COR-L47 (cell line): ENCODE results near the gene SLC9A3.
"Not testable (repeated sequence)": the region's sequence is repeated elsewhere in the genome, so short reads cannot be mapped to it uniquely, and the experiment has no call there.

Source experiments
- DNase-seq: peaks from one replicate; lab custom pipeline; 2025; lab: John Stamatoyannopoulos, UW

SLC9A3 gene

DNA sequence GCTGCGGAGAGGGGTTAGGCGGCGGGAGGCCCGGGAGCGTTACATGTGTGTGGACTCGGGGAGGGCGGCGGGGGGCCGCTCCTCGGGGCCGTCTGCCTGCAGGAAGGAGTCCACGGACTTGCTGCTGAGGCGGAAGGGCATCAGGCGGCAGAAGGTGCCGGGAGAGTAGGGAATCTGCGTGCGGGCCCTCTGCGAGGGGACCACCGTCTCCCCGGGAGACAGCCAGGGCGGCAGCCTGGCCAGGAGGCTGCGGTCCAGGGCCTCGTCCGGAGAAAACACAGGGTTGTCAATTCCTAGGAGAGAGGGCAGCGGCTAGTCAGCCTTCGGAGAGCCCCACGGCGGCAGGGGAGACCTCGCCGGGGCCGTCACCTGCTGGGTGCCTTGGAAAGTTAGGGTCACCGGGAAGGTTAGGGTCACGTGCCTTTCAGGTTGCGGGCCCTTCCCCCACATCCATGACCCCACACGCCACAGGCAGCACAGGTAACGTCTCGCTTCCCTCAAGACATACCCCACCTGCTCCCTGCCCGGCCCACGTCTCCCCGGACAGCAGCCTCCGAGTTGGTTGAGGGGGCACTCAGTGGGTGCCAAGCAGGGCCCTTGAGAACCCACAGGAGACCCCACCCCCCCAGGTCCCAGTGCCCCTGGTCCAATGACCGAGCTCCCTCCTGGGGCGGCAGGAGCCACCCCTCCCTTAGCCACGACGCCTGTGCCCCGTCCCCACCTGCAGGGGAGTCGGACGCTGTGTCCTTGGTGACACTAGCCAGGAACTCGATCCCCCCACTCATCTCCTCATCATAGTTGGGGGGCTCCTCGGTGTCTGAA lies 49.2 kb downstream of the SLC9A3 start:
- peak; percentile 7 for DNase-seq

DNA sequence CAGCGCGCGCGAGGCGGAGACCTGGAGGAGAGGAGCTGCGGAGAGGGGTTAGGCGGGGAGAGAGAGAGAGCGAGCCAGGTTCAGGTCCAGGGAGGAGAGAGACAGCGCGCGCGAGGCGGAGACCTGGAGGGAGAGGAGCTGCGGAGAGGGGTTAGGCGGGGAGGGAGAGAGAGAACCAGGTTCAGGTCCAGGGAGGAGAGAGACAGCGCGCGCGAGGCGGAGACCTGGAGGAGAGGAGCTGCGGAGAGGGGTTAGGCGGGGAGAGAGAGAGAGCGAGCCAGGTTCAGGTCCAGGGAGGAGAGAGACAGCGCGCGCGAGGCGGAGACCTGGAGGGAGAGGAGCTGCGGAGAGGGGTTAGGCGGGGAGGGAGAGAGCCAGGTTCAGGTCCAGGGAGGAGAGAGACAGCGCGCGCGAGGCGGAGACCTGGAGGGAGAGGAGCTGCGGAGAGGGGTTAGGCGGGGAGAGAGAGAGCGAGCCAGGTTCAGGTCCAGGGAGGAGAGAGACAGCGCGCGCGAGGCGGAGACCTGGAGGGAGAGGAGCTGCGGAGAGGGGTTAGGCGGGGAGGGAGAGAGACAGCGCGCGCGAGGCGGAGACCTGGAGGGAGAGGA lies 49.9 kb downstream of the SLC9A3 start:
- not testable (repeated sequence) for DNase-seq

GRCh38 chr5:473551-474192 lies 50.6 kb downstream of the SLC9A3 start:
- DNase-seq: peak; percentile 19

GRCh38 chr5:472656-473550 lies 51.3 kb downstream of the SLC9A3 start:
- peak; percentile 83 for DNase-seq

DNA sequence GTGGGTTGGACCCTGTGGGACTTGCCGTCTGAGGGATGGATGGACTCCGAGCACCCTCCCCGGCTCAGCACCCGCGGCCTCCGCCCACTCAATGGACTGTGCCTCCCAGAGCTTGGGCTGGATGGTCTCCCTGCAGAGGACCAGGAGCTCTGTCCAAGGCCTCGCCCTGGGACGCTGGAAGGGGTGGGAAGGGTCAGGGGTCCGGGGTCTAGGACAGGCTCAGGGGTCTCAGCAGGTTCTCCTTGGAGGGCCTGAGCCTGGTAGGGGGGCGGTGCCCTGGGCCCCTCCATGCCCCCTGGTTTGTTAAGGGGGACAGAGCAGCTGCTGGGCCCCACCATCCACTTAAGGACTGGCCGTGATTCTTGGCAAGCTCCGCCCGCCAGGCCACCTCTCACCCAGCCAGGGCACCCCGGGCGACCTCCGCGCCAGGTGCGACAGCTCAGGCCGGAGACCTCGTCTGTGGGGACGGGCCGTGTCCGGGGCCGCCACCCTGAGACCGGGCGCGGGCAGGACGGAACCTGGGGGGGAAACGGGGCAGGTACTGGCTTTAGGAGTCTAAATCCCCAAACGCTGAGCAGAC lies 52.1 kb downstream of the SLC9A3 start:
- peak; percentile 21 for DNase-seq

- no peak for DNase-seq
Observed at GRCh38 chr5:471750-472058, 52.5 kb downstream of the SLC9A3 start.

DNA sequence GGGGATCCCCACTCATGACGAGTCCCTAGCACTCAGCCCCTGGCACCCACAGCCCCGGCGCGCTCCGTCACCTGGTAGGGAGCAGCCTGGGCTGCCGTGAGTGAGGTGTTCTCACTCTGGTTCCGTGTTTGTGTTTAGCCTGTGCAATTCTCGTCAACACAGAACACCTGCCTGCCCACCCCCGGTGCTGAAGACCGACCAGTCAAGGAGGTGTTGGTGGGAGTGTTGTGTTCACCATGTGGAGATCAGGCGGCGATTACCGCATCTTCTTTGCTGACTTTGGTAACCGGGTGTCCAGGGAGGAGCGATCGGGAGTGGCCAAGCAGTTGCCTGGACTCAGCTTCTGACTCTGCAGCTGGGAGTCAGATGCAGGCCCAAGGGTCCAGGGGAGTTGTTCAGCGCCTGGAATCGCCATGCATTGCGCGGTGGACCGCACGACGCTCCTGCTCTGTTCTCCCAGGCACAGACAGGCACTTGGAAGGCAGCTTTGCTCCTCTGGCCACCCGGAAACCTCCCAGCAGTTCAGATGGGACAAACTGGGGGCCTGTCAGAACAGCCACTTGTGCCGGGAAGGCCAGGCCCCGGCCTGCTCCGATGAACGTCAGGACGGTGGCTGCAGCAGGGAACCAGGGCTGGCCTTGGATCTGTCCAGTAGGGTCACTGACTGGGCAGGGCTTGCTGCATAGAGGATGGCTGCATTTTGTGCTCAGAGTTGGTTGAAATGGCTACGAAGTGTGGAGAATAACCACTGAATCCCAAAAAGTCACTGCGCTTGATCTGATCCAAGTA lies 53.1 kb downstream of the SLC9A3 start:
- DNase-seq: peak; percentile 18

GRCh38 chr5:469752-470483 lies 54.3 kb downstream of the SLC9A3 start:
- no peak for DNase-seq

DNA sequence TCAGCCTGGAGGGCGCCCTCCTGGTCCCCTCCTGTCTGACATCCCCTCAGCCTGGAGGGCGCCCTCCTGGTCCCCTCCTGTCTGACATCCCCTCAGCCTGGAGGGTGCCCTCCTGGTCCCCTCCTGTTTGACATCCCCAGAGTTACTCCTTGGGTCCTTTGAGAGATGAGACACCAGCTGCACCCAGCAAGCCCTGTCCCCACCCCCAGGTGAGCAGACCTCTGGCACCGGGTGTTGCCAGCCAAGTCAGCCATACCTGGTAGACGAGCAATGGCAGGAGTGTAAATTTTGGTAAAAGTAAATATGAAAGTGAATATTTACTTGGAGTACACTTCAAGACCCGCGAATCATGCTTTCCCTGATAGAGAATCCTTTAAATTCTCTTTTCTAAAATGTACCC lies 55.8 kb downstream of the SLC9A3 start:
- DNase-seq: no peak

DNA sequence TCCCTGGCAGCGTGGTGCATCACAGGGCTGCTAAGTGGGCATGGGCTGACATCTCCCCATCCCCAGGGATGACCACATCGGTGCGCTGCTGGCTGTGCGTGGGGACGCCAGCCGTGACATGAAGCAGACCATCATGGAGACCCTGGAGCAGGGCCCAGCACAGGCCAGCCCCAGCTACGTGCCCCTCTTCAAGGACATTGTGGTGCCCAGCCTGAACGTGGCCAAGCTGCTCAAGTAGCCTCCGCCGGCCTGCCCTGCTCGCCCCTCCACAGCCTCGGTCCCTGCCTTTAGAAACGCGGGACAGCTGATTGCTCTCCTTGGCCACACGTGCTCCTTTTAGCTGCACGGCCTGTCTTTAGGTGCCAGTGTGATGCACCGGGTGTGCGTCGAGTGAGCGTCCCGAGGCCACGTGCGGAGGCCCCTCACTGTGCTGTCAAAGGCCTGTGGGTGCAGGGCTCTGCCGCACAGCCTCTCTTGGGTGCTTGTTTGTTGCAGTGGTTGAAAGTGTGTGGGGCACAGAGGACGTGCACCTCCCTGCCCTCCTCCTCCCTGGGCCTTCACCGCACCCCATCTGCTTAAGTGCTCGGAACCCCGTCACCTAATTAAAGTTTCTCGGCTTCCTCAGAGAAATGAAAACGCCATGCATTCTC lies 57.5 kb downstream of the SLC9A3 start:
- DNase-seq: no peak

GRCh38 chr5:465591-466403 lies 58.5 kb downstream of the SLC9A3 start:
- DNase-seq: no peak

DNA sequence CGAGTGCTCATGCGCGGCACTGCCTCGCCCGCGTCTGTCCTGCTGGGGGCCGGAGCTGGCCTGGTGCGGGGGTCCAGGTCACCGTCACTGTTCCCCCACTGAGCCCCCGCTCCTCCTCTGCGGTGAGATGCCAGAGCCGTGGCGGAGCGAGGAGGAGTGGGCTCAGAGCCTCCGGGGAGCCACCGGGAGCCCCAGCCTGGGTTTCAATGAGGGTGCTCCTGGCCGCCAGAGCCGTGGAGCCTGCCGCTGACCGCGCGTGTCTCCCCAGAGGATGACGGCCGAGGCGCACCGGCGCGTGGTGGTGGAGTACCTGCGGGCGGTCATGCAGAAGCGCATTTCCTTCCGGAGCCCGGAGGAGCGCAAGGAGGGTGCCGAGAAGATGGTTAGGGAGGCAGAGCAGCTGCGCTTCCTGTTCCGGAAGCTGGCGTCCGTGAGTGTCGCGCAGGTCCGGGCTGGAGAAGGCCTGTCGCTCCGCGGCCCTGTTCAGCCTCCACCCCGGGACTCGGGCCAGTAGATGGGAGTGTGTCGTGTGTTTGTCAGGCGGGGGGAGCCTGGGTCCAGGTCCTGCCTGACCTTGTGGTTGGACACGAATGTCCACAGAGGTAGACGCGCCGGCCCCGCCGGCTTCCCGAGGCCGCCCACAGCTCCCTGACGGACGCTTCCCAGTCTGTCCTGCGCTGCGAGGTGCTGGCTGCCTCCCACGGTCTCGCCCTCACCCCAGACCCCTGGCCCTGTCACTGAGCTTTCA lies 59.2 kb downstream of the SLC9A3 start:
- DNase-seq: no peak

DNA sequence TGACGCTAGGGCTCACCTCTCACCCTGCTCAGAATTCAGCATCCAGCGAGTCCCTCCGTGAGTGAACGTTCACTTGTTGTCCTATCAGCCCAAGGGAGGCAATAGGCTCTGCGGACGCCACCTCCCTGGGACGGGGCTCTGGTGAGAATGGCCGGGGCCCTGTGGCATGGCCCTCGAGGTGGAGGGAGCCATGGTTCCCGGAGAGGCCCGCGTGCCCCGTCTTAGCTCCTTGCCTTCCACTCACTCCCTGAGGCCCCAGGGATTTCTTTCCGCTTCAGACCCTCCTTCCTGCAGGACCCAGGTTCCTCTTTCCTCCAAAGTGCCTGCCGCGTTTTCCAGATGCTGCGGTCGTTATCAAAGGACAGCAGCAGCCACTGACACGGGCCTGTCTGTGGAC lies 59.8 kb downstream of the SLC9A3 start:
- no peak for DNase-seq

DNA sequence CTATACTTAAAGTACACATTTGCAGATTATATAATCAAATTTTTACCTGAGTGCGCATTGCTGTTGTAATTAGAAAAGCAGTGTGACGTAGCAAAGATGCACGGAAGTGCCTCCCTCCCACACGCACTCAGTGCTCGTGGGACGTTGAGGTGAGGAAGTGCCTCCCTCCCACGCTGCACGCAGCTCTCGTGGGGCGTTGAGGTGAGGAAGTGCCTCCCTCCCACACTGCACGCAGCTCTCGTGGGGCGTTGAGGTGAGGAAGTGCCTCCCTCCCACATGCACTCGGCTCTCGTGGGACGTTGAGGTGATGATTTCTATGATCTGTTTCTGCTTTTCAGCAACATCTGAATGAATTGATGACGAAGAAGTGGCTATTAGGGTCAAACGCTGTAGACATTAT lies 60.3 kb downstream of the SLC9A3 start:
- DNase-seq: no peak

GRCh38 chr5:463301-463700 lies 60.9 kb downstream of the SLC9A3 start:
- no peak for DNase-seq

GRCh38 chr5:462051-462481 lies 62.2 kb downstream of the SLC9A3 start:
- no peak for DNase-seq

DNA sequence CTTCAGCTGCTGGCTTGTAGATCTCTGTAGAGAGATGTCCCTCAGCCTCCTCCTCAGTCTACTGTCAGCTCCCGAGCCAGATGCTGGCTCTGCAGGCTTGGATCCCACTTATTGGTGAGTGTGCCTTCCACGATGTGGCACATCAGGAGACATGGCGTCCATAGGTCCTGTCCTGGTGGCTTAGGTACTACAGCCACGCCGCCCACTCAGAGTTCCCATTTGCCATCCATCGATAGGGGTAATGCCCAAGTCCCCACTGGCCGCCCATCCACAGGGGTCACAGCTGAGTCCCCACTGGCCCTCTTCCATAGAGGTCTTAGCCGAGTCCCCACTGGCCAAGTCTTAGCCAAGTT lies 64.0 kb downstream of the SLC9A3 start:
- no peak for DNase-seq

DNA sequence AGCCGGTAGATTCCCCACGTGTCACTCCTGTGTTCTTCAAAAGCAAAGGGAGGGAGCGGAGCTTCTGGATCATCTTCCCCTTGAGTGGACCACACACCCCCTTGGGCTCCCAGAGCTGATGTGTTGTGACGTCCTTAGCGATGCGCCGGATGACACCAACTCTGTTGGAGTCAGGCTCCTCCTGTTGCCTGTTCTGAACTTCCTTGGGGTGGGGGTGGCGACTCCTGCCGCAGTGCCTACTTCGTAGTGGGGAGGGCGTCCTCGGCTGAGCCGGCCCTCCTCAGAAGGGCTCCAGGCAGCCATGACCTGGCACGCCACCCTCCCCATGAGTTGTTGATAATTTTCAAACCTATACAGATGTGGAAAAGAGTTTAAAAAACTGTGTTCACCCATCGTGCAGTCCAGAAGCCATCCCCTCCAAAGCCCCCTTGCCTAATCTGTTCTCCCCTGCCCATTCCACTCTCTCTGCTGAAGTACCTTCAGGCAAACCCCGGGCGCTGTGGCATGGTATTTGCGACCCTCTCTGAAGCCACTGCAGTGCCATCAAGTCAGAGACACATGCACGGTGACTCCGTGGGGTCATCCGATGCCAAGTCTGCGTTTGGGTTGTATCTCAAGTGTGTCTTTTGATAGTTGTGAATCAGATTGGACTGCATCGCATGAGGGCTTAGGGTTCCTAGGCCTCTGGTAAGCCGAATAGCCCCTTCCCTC lies 64.5 kb downstream of the SLC9A3 start:
- no peak for DNase-seq
